Activated T-helper 2 cell treated with anti-CD3 and anti-CD28 coated beads, Interferon-gamma antibody, Interleukin-2, Interleukin-4, amounts not matched to agents 10 μg/mL and 5 μg/mL and 100 μg/mL, durations not matched to agents 14 hours and 24 hours and 36 hours (primary cell): ENCODE measurements around the gene CHST4. TPM values are rescaled to one million over a fixed set of nuclear protein-coding genes. Genes with fewer than 3 reads are reported as not detected.

Experiments
- DNase-seq: peaks from one replicate; pipeline ENCODE4 v3.0.0; 2021; ENCODE audit warnings: low spot score
- H3K27ac Mint-ChIP-seq: one replicate; pipeline ENCODE4 v1.8.0; 2021; ENCODE audit warnings: mixed read lengths
- H3K27me3 Mint-ChIP-seq: one replicate; pipeline ENCODE4 v1.8.0; 2021; ENCODE audit warnings: low read depth, mixed read lengths
- H3K36me3 Mint-ChIP-seq: one replicate; pipeline ENCODE4 v1.8.0; 2021; ENCODE audit warnings: low read depth, mixed read lengths
- H3K4me1 Mint-ChIP-seq: one replicate; pipeline ENCODE4 v1.8.0; 2021; ENCODE audit warnings: low read depth, mixed read lengths
- H3K4me3 Mint-ChIP-seq: one replicate; pipeline ENCODE4 v1.8.0; 2021; ENCODE audit warnings: low read depth, mild to moderate bottlenecking, moderate library complexity, mixed read lengths
- H3K9me3 Mint-ChIP-seq: one replicate; pipeline ENCODE4 v1.8.0; 2021; ENCODE audit warnings: mixed read lengths
- intact Hi-C: fragments of 100-400 bp; cut with micrococcal nuclease; formaldehyde crosslinking; loops from one replicate; pipeline ENCODE4 v1.15.1; 2023
- total RNA-seq: library from RNA; stranded (reverse); gene quantifications from 2 replicates; pipeline ENCODE4 v1.2.3, GENCODE V29; 2022

CHST4 gene
- total RNA-seq, 1 donor from 2014 or later = 0.09 TPM

DNA sequence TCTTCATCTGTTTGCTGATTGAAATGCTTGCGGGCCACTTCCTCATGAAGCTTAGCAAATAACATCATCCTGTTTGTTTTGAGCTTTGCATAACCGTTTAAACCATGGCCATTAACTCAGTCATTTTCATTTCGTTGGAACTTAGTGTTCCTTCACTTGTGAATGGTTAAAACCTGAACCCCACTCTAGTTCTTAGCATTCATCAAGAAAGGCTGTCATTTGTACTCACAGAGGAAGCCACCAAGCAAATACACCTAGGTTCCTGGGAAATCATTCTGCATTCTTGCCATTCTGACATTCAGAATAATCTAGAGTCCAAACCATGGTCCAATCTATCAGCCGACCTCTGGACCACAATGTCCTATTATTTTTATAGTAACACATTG, 59.1 kb downstream of the CHST4 start:
- Mint-ChIP-seq H3K27me3 (peaks cover 11% of the 10 kb centered on the region), H3K9me3 (no peaks in the 10 kb centered on the region), H3K4me1 (no peaks in the 10 kb centered on the region), H3K4me3 (no peak overlapping the region), H3K36me3 (no peaks in the 10 kb centered on the region), H3K27ac (no peak overlapping the region)
- no peak for DNase-seq
- intact Hi-C loops = no loop called here

Other genes starting within 250 kb of the CHST4 start
- gene CMTR2, start 237.0 kb upstream of the CHST4 start, total RNA-seq = 17.1 and 19.6 TPM in 2 replicates
- gene CALB2, start 167.7 kb upstream of the CHST4 start, total RNA-seq = not detected in 2 replicates
- not detected in 2 replicates for gene TLE7, start 84.4 kb upstream of the CHST4 start, total RNA-seq
- gene ZNF23, start 64.2 kb upstream of the CHST4 start, total RNA-seq = 4.9 and 6.0 TPM in 2 replicates
- 2.1 and 2.8 TPM in 2 replicates for gene ZNF19, start 37.1 kb upstream of the CHST4 start, total RNA-seq
- not detected in 2 replicates for gene TAT, start 50.7 kb downstream of the CHST4 start, total RNA-seq
- not detected in 2 replicates for gene MARVELD3, start 99.8 kb downstream of the CHST4 start, total RNA-seq
- 15.8 and 16.1 TPM in 2 replicates for gene PHLPP2, start 198.3 kb downstream of the CHST4 start, total RNA-seq